Suprapubic skin (tissue), 3 donors: Measurements from ENCODE around the gene PROX2.

Experiments
- CTCF ChIP-seq, 2 donors: fragments of 200-600 bp in 1 of 2; fragments of 450-650 bp in 1 of 2; sonication (generic) in 1 of 2; IDR thresholded peaks; one replicate each; pipeline ENCODE4 v1.5.1; 2016 to 2019; ENCODE audit warnings: antibody characterized with exemption in 2 of 2, mild to moderate bottlenecking in 1 of 2, moderate library complexity in 1 of 2
- POLR2AphosphoS5 ChIP-seq, 3 donors: sonication (generic); formaldehyde crosslinking; IDR thresholded peaks; one replicate each; pipeline ENCODE4 v1.6.1; 2017; ENCODE audit warnings: antibody characterized with exemption in 3 of 3

- TF ChIP-seq CTCF (IDR thresholded peaks at IDR 0.05) (no peak), POLR2AphosphoS5 (IDR thresholded peaks at IDR 0.05) (no peak)
Observed at GRCh38 chr14:74858022-74858421, 17.9 kb downstream of the PROX2 start.
